SK-N-MC (cell line): ENCODE results near the gene ANKRD44.

Source experiments
- EZH2 ChIP-seq: fragments of 200-600 bp; sonication (generic); IDR thresholded peaks from one replicate; pipeline ENCODE4 v1.6.1; 2017; ENCODE audit warnings: antibody characterized with exemption
- FOXP2 ChIP-seq: optimal IDR thresholded peaks from 2 replicates; pipeline ENCODE3; 2011; ENCODE audit warnings: mild to moderate bottlenecking, moderate library complexity; ENCODE audit not compliant: insufficient read depth; ENCODE audit errors: extremely low read length, control extremely low read depth
- POLR2AphosphoS5 ChIP-seq: IDR thresholded peaks from 2 replicates; pipeline ENCODE4 v1.6.1; 2012; ENCODE audit warnings: mild to moderate bottlenecking, low read depth, low read length, borderline replicate concordance

GRCh38 chr2:197079414-197079813 is 231.2 kb downstream of the ANKRD44 start:
- TF ChIP-seq POLR2AphosphoS5 (no peak), EZH2 (no peak), FOXP2 (no peak)
